GM18951 (cell line): ENCODE measurements around the gene SNX13.

ENCODE experiments used
- POLR2A ChIP-seq: IDR thresholded peaks from 4 replicates; pipeline ENCODE4 v1.6.1; 2011; ENCODE audit warnings: mild to moderate bottlenecking; ENCODE audit not compliant: insufficient read length, insufficient read depth; ENCODE audit errors: extremely low read depth
- in situ Hi-C: fragments of 300-500 bp; cut with MboI; formaldehyde crosslinking; loops from one replicate; pipeline ENCODE4 v1.12.0; 2022; ENCODE audit warnings: low sequenced_read_pairs, mixed read lengths, inconsistent platforms; ENCODE audit not compliant: unreplicated experiment

The SNX13 gene

DNA sequence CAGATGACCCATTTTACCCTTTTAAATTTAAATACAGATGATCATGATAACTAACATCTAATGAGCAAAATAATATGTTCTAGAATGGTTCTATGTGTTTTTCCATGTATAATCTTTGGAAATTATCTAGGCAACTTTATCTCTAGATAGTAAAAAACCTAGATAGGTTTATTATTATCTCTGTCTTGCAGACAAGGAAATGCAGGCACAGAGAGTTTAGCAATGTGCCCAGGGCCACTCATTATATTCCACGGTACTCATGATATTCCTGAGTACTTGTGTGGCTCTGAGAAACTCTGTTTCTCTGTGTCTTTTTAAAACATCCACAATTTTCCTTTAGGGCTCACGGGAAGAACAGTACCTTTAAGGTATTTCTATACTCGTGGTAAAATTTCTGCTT is 26.4 kb upstream of the SNX13 start:
- no peak for TF ChIP-seq POLR2A
- in situ Hi-C loops = no loop called here

DNA sequence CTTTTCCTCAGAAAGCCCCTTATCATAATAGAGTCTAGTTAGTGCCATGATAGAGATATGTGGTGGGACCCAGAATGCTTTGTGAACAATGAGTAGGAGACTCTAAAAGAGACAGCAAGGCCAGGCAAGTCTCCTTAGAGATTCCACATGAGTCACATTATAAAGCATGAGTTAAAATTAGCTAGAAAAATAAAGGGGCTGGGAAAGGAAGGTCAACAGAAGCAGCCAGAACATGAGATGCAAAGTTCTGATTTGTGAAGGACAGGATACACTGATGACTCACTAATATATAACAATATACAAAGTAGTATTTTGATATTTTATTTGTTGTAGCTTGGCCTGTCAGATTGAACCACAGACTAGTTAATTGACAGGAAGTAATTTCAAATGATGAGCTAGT is 25.3 kb upstream of the SNX13 start:
- in situ Hi-C loops = no loop called here
- no peak for TF ChIP-seq POLR2A

DNA sequence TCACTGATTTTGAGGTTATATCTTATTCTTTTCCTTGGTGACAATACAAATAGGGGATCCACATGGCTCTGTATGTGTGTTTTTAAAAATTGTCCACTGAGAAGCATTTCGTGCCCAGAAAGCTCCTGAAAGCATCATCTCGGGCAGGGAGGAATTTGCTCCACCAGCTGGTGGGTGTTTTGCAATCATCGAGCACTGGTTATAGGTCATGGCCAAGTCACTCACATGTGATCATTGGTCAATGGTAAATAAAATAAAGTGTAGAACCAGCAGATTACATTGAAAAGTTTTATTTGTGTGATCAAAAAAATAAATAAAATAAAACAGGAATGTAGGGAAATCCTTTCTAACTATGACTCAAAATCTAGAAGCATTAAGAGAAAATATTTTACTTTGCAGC is 23.0 kb upstream of the SNX13 start:
- in situ Hi-C loops = no loop called here
- TF ChIP-seq POLR2A = no peak

DNA sequence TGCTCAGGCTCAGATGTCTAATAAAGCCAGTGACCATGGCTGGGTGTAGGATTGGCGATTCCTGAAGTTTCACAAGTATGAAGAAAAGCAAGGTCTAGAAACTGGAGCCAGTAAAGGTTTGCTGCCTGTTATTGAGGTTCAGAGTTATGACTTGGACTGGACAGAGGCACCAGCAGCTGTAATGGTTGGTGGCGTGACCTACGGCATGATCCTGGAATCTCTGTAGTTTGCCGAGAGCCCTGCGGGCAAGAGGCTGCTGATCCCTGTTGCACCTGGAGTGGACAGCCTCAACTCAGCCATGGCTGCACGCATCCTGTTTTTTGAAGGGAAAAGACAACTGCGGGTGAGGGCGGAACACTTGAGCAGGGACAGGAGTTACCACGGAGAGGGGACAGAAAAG is 22.4 kb upstream of the SNX13 start:
- no peak for TF ChIP-seq POLR2A
- in situ Hi-C loops = no loop called here

DNA sequence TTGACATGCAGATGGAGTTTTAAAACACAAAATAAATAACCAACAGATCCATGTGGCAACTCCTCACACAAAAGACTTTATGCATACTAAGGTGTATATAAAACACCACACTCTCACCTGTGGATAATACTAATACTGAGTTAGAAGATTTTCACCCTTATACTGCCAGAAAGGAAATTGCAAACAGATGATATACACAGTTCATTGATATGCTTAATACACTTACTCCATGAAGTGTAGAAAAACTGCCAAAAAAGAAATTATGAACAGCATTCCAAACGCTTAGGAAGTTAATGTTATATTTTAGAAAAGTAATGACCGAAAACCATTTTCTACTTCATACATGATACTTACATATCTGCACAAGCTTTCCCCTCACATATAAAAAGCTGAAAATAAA is 17.6 kb upstream of the SNX13 start:
- no peak for TF ChIP-seq POLR2A
- in situ Hi-C loops = no loop called here

DNA sequence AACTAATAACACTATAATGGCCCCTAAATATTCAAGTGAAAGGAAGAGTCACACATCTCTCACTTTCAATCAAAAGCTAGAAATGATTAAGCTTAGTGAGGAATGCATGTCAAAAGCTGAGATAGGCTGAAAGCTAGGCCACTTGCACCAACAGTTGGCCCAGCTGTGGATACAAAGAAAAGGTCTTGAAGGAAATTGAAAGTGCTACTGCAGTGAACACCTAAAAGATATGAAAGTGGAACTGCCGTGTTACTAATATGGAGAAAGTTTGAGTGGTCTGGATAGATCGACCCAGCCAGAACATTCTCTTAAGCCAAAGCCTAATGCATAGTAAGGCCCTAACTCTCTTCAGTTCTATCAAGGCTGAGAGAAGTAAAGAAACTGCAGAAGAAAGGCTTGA is 12.1 kb upstream of the SNX13 start:
- in situ Hi-C loops = no loop called here
- TF ChIP-seq POLR2A = no peak

DNA sequence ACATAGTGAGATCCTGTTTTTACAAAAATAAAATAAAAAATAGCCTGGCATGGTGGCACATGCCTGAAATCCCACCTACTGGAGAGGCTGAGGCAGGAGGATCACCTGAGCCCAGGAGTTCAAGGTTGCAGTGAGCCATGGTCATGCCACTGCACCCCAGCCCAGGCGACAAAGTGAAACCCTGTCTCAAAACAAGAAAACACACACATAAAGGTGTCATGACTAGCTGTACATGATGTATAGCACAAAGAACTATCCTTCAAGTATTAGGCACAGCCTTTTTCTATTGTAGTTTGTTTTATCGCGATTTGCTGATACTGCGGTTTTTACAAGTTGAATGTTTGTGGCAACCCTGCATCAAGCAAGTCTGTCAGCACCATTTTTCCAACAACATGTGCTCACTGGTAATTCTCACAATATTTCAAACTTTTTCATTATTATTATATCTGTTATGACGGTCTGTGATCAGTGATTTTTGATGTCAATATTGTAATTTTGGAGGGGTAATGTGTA is 11.5 kb upstream of the SNX13 start:
- in situ Hi-C loops = no loop called here
- TF ChIP-seq POLR2A = no peak

DNA sequence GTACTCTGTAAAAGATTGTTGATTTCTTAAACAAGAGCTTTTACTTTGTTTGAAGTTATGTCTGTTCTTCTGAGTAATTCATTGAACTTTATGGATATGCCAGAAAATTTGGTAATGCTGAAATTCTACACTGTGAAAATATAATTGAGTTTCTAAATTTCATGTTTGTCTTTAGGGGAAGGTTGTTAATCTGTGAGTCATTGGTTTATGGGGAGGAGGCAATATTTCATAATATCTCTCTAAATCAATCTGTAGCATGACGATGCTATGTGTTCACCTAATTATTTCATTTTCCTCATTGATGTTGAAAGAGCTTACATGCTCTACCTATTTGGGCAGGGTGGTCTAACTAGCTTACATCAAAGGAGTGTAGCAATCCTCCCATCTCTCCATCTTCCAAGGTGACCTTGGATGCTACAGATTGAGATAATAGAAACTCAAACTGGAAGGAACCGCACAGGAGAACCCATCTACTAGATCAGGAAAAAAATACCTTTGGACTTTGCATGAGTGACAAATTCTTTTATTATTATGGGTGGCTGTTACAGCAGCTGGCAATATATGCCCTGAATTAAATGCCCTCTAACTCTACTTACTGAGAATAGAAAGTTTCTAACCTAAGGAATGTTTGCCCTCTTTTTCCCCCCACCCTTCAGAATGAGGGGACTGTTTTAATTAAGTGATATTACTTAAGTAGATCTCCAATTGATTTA is 8.4 kb upstream of the SNX13 start:
- in situ Hi-C loops = no loop called here
- no peak for TF ChIP-seq POLR2A

DNA sequence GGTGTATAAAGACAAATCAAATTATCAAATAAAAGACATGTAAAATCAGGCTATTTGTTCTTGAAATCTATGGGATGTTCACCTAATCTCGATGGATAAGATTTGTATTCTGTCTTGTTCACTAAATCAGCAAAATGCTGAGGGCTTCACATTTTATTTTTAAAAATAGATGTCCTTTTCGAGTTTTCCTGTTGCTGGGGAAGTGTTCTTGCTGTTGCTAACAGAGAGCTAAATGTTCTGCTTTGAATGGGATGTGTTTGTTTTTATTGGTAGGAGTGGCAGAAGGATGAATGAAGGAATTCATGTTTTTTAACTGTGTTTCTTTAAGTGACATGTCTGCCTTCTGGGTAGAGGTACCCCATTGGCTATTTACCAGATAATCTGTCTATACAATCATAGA is 7.3 kb upstream of the SNX13 start:
- in situ Hi-C loops = no loop called here
- TF ChIP-seq POLR2A = no peak

DNA sequence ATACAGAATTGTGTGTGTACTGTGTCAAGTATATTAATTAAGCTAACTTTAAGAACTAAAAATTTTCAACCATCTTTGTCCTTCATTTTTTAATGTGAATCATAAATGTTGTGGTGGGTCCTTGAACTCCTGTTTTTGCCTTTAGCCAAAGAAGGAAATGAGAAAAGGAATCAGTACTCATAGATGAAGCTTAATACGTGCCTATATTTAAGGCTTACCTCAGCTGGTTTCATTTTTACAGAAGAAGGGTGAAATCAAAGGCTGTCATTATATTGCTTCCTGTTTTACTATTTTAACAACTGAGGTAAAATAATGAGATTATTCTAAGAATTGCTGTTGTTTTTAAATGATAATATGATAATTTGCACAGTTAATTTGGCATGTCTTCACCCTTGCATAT is 6.3 kb upstream of the SNX13 start:
- in situ Hi-C loops = no loop called here
- no peak for TF ChIP-seq POLR2A

DNA sequence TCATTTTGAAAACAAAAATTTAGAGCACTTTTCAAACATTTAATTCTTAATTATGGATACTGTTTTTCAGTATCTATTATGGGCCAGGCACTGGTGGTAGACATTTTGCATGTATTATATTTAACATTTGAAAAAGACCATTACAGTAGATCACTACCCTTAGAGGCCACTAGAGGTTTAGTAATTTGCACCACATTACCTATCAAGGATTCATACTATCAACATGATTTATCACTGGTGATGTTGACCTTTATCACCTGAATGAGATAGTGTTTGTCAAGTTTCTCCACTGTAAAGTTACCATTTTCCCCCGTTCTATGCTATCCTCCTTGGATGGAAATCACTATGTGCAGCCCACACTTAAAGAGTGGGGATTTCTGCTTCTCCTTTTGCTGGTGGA is 4.4 kb upstream of the SNX13 start:
- in situ Hi-C loops = no loop called here
- TF ChIP-seq POLR2A = no peak

DNA sequence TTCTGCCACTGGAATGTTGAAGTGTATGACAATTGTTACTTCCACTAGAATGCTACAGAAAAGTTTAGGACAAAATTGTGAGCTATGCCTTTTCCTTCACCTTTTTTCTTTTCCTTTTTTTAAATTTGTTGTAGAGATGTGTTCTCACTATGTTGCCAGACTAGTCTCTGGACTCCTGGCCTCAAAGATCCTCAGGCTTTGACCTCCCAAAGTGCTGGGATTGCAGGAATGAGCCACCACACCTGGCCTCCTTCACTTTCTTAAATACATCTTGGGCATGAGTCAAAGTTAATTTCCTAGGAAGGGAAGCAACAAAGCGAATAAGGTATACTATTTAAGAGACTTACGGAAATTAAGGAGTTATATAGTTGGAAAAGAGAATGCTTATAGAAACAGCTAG is 2.7 kb upstream of the SNX13 start:
- in situ Hi-C loops = no loop called here
- no peak for TF ChIP-seq POLR2A

DNA sequence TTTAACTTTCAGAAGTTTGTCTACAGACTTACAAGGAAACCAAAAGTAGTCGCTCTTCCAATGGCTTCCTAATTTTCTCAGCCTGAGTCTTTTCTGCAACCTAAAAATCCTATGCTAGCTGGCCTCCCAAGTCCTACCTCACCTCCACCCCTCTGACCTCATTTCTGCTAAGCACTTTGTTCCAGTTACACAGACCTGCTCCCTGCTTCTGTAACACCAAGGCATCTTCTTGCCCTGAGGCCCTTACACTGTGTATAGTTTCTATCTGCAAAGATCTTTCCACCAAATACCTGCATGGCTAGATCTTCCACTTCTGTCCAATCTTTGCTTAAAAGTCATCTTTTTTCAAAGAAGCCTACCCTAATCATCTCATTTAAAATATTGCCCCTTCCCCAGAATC is 1.9 kb upstream of the SNX13 start:
- no peak for TF ChIP-seq POLR2A
- in situ Hi-C loops = no loop called here

DNA sequence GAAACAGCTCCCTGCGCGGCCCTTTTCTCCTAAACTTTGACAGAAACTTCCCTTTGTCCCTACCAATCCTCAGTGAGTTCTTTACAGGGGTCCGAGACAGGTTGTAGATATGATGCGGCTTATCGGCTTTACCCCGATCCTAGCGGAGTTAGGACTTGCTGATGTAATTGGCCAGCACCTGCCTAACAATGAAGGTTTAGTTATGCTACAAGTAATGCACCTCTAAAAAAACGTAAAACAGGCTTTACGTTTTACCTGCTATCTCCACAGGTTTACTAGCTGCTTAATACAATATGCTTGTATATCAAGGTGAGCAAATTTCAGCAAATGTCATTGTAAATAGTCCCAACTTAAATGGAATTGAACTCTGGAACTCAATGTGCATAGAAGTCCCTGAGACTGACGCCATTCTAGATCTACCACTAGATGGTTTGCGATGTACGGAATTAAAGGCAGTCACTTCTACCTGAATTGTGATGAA is 697 bp upstream of the SNX13 start:
- TF ChIP-seq POLR2A = no peak
- in situ Hi-C loops = no loop called here
